Psoas muscle (tissue), 8 donors: ENCODE data around the gene OR1D5. TPM values are rescaled to one million over a fixed set of nuclear protein-coding genes. Genes with fewer than 3 reads are reported as not detected.
A peak's percentile ranks its signal among the peaks of the same experiment; 100 is the strongest.

Experiments used
- ATAC-seq, 4 donors: fragments of 200-7000 bp; cut with Tn5 transposase; one replicate each; pipeline ENCODE4 v1.9.1; 2020; ENCODE audit warnings: moderate library complexity in 3 of 4, mild to moderate bottlenecking in 2 of 4
- DNase-seq, 2 donors: peaks; one replicate each; pipeline ENCODE4 v3.0.0-alpha.2; 2020
- H3K27ac ChIP-seq: fragments of 200-600 bp; one replicate; pipeline ENCODE4 v1.8.0; 2022
- H3K27me3 ChIP-seq, 3 donors: fragments of 200-600 bp in 1 of 3; one replicate each; pipeline versions ENCODE4 v1.6.1 to v1.8.0; 2013 to 2022; ENCODE audit warnings: low read length in 2 of 3, mild to moderate bottlenecking in 2 of 3, moderate library complexity in 1 of 3; ENCODE audit not compliant: insufficient read depth in 3 of 3
- H3K36me3 ChIP-seq, 2 donors: fragments of 200-600 bp in 1 of 2; one replicate each; pipeline versions ENCODE4 v1.6.1 to v1.8.0; 2013 to 2022; ENCODE audit warnings: low read depth in 1 of 2, mild to moderate bottlenecking in 1 of 2, moderate library complexity in 1 of 2; ENCODE audit not compliant: insufficient read depth in 1 of 2
- H3K4me1 ChIP-seq: fragments of 200-600 bp; one replicate; pipeline ENCODE4 v1.8.0; 2022
- H3K4me3 ChIP-seq: fragments of 200-600 bp; one replicate; pipeline ENCODE4 v1.8.0; 2022; ENCODE audit warnings: mild to moderate bottlenecking
- H3K9me3 ChIP-seq: fragments of 200-600 bp; one replicate; pipeline ENCODE4 v1.8.0; 2022
- CTCF ChIP-seq: fragments of 200-600 bp; IDR thresholded peaks from one replicate; pipeline ENCODE4 v1.8.0; 2022; ENCODE audit warnings: antibody characterized with exemption
- WGBS, 3 donors: extraction: QIAGEN DNeasy Blood & Tissue Kit; methylation state at CpG; one replicate each; pipeline versions ENCODE4 v1.1.6 to v1.1.7; 2013; 5-methylcytosine and 5-hydroxymethylcytosine counted together
- intact Hi-C, 2 donors: fragments of 100-400 bp; cut with DNase I; formaldehyde crosslinking; loops; one replicate each; pipeline versions ENCODE4 v1.11.0 to v1.14.2; 2022
- polyA plus RNA-seq, 3 donors: library from polyadenylated mRNA; stranded (reverse); fragments of 200-250 nt; gene quantifications; one replicate each; pipeline ENCODE4 v1.2.3, GENCODE V29; 2013
- total RNA-seq, 4 donors: library from RNA; stranded (reverse); fragmentation: NEBNext Ultra II Directional in 2 of 4; extraction: Animal tissue kit (Norgen Biotek cat#: 25700) in 2 of 4; gene quantifications; one replicate each; pipeline versions ENCODE4 v1.2.1 to v1.2.4, GENCODE V29; 2021 to 2023
- donor health status: healthy with polysubstance abuse.
- donor health status: DM: no; HTN: no; CAD: no; lungs with moderate emphysema.
- donor health status: Bipolar disorder and iron deficiency.
- donor health status: healthy.
- donor health status: DM: yes; HTN: yes; CAD: no.
- donor health status: DM: no; HTN: no; CAD: no.
- donor health status: DM: no; HTN: no; CAD: no.
- donor health status: DM: yes; HTN: yes; CAD: no.

OR1D5 gene
- total and polyA plus RNA-seq, 7 donors: not detected

GRCh38 chr17:3024346-3024745 lies 39.1 kb downstream of the OR1D5 start:
- Histone ChIP-seq H3K36me3 (no peaks in the 10 kb centered on the region), H3K9me3 (peaks cover 10% of the 10 kb centered on the region)
- WGBS, 3 donors: 97 to 100% (median 97%) methylated on average over 2 of the region's 2 CpGs

GRCh38 chr17:3022197-3022596 lies 41.2 kb downstream of the OR1D5 start:
- H3K27me3 ChIP-seq: peaks cover 0 to 2% (median 0%) of the 10 kb centered on the region in 3 donors
- intact Hi-C loops: no loop called here
- H3K4me1 ChIP-seq: no peaks in the 10 kb centered on the region
- ATAC-seq (no peak), DNase-seq (no peak)
- no peak for TF ChIP-seq CTCF
- no peak overlapping the region for H3K4me3 ChIP-seq
- 89 to 90% (median 89%) methylated on average over 4 of the region's 4 CpGs for WGBS, 3 donors
- no peak overlapping the region for H3K27ac ChIP-seq
- no peaks in the 10 kb centered on the region for H3K36me3 ChIP-seq
- peaks cover 10% of the 10 kb centered on the region for H3K9me3 ChIP-seq

More at GRCh38 chr17:3024346-3024745, 39.1 kb downstream of the OR1D5 start:
- Histone ChIP-seq H3K27me3 (peaks cover 0 to 2% (median 0%) of the 10 kb centered on the region in 3 donors), H3K4me3 (no peak overlapping the region), H3K4me1 (no peaks in the 10 kb centered on the region), H3K27ac (no peak overlapping the region)
- no peak for TF ChIP-seq CTCF
- intact Hi-C loops: no loop called here
- ATAC-seq (no peak), DNase-seq (no peak)

GRCh38 chr17:3020381-3020780 lies 43.0 kb downstream of the OR1D5 start:
- H3K4me1 ChIP-seq: no peaks in the 10 kb centered on the region
- H3K36me3 ChIP-seq: no peaks in the 10 kb centered on the region
- H3K9me3 ChIP-seq: peaks cover 10% of the 10 kb centered on the region
- DNase-seq: peak in 1 of 2 donors; percentile 17
- ATAC-seq: no peak
- TF ChIP-seq CTCF: no peak
- no peak overlapping the region for H3K27ac ChIP-seq
- no peaks in the 10 kb centered on the region for H3K27me3 ChIP-seq
- 95 to 97% (median 96%) methylated on average over 16 of the region's 16 CpGs for WGBS, 3 donors
- no peak overlapping the region for H3K4me3 ChIP-seq
- intact Hi-C loops: no loop called here

GRCh38 chr17:3019761-3020160 lies 43.6 kb downstream of the OR1D5 start:
- TF ChIP-seq CTCF: no peak
- H3K27me3 ChIP-seq: no peaks in the 10 kb centered on the region
- intact Hi-C loops: no loop called here
- no peaks in the 10 kb centered on the region for H3K36me3 ChIP-seq
- WGBS, 3 donors: 75 to 87% (median 75%) methylated on average over 9 of the region's 9 CpGs
- H3K4me1 ChIP-seq: no peaks in the 10 kb centered on the region
- DNase-seq (peak in 1 of 2 donors; percentile 11), ATAC-seq (no peak)
- peaks cover 10% of the 10 kb centered on the region for H3K9me3 ChIP-seq
- no peak overlapping the region for H3K4me3 ChIP-seq
- H3K27ac ChIP-seq: no peak overlapping the region

GRCh38 chr17:3017936-3018335 lies 45.5 kb downstream of the OR1D5 start:
- no peak overlapping the region for H3K27ac ChIP-seq
- H3K4me1 ChIP-seq: no peaks in the 10 kb centered on the region
- H3K27me3 ChIP-seq: no peaks in the 10 kb centered on the region
- intact Hi-C loops: no loop called here
- no peak overlapping the region for H3K4me3 ChIP-seq
- peaks cover 8% of the 10 kb centered on the region for H3K9me3 ChIP-seq
- WGBS, 3 donors: 90 to 92% (median 92%) methylated on average over 14 to 15 of the region's 15 CpGs
- H3K36me3 ChIP-seq: no peaks in the 10 kb centered on the region
- DNase-seq (peak in 1 of 2 donors; percentile 41), ATAC-seq (no peak)
- no peak for TF ChIP-seq CTCF
